Keratinocyte (primary cell): Measurements from ENCODE around the gene LCOR. TPM values are rescaled to one million over a fixed set of nuclear protein-coding genes. Genes with fewer than 3 reads are reported as not detected.

Source experiments
- DNase-seq: peaks from one replicate; pipeline ENCODE4 v3.0.0-alpha.2; 2011; ENCODE audit warnings: low read depth, missing footprints, low spot score
- FAIRE-seq: peaks from 2 replicates; lab custom pipeline; 2011; peaks lifted over from hg19 to GRCh38; lab: Jason Lieb, UNC
- H2AFZ ChIP-seq: 2 replicates; pipeline ENCODE4 v1.6.0; 2012; ENCODE audit warnings: low read length, control low read depth, inconsistent platforms; ENCODE audit not compliant: control insufficient read depth
- H3K27ac ChIP-seq: 2 replicates; pipeline ENCODE4 v1.5.1; 2011; ENCODE audit warnings: low read length; ENCODE audit not compliant: control insufficient read depth, insufficient read depth
- H3K27me3 ChIP-seq: 3 replicates; pipeline ENCODE4 v1.6.0; 2011; ENCODE audit warnings: low read length; ENCODE audit not compliant: control insufficient read depth, insufficient read depth; ENCODE audit errors: extremely low read depth
- H3K36me3 ChIP-seq, 2 experiments: 2 replicates in 1 of 2; 3 replicates in 1 of 2; pipeline ENCODE4 v1.5.1; 2011; ENCODE audit warnings: low read length in 2 of 2, mild to moderate bottlenecking in 1 of 2; ENCODE audit not compliant: control insufficient read depth in 2 of 2, insufficient read depth in 2 of 2; ENCODE audit errors: extremely low read depth in 1 of 2
- H3K4me1 ChIP-seq: 3 replicates; pipeline ENCODE4 v1.5.1; 2011; ENCODE audit warnings: low read length; ENCODE audit not compliant: control insufficient read depth, insufficient read depth; ENCODE audit errors: extremely low read depth
- H3K4me2 ChIP-seq: 3 replicates; pipeline ENCODE4 v1.6.0; 2011; ENCODE audit warnings: low read depth, low read length; ENCODE audit not compliant: control insufficient read depth, insufficient read depth; ENCODE audit errors: extremely low read depth
- H3K4me3 ChIP-seq, 3 experiments: fragments of 200-600 bp in 1 of 3; sonication (generic) in 1 of 3; 2 replicates in 2 of 3; 3 replicates in 1 of 3; pipeline ENCODE4 v1.5.1; 2011 to 2016; ENCODE audit warnings: low read length in 3 of 3, mild to moderate bottlenecking in 3 of 3, control low read depth in 2 of 3, inconsistent platforms in 1 of 3, low read depth in 1 of 3, mixed read lengths in 1 of 3, mixed run types in 1 of 3, moderate library complexity in 1 of 3; ENCODE audit not compliant: control insufficient read depth in 2 of 3, insufficient read depth in 2 of 3; ENCODE audit errors: extremely low read depth in 1 of 3
- H3K79me2 ChIP-seq: 2 replicates; pipeline ENCODE4 v1.6.0; 2012; ENCODE audit warnings: low read length; ENCODE audit not compliant: control insufficient read depth, insufficient read depth
- H3K9ac ChIP-seq: 3 replicates; pipeline ENCODE4 v1.6.0; 2011; ENCODE audit warnings: low read length; ENCODE audit not compliant: control insufficient read depth, insufficient read depth; ENCODE audit errors: extremely low read depth
- H3K9me1 ChIP-seq: 3 replicates; pipeline ENCODE4 v1.6.0; 2011; ENCODE audit warnings: low read length; ENCODE audit not compliant: control insufficient read depth, insufficient read depth; ENCODE audit errors: extremely low read depth
- H3K9me3 ChIP-seq: 2 replicates; pipeline ENCODE4 v1.5.1; 2012; ENCODE audit warnings: low read depth, low read length; ENCODE audit not compliant: control insufficient read depth
- H4K20me1 ChIP-seq: 3 replicates; pipeline ENCODE4 v1.6.0; 2011; ENCODE audit warnings: low read length; ENCODE audit not compliant: control insufficient read depth, insufficient read depth; ENCODE audit errors: extremely low read depth
- EZH2 ChIP-seq: IDR thresholded peaks from one replicate; pipeline ENCODE4 v1.6.1; 2012; ENCODE audit warnings: inconsistent platforms, mild to moderate bottlenecking, low read length, moderate library complexity
- dilution Hi-C: fragments of 300-500 bp; cut with MboI; formaldehyde crosslinking; loops from one replicate; pipeline ENCODE4 v1.7.0; 2020; ENCODE audit warnings: low sequenced_read_pairs; ENCODE audit not compliant: extremely low pct_ligation_motif_present
- polyA plus RNA-seq, 5 experiments: library from polyadenylated mRNA; depleted of rRNA in 3 of 5; stranded (reverse) in 3 of 5; stranded (forward) in 1 of 5; unstranded in 1 of 5; fragments of >200 nt; gene quantifications; 1 replicate in 1 of 5; 2 replicates in 3 of 5; 3 replicates in 1 of 5; pipeline versions ENCODE4 v1.2.1 to v1.2.3, GENCODE V29; 2011 to 2012; ENCODE audit warnings: missing spikeins in 2 of 5, low read depth in 1 of 5, low replicate concordance in 1 of 5
- TF ChIP-seq, protein P1 (sequence below), 3 experiments: IDR thresholded peaks in 1 of 3; conservative IDR thresholded peaks in 1 of 3; optimal IDR thresholded peaks in 1 of 3; 2 replicates in 2 of 3; 3 replicates in 1 of 3; pipeline versions ENCODE3 to v1.5.1; 2011; ENCODE audit warnings: low read length in 3 of 3, mild to moderate bottlenecking in 3 of 3, moderate library complexity in 2 of 3, control low read depth in 1 of 3, inconsistent platforms in 1 of 3; ENCODE audit not compliant: insufficient read depth in 2 of 3; ENCODE audit errors: extremely low read depth in 1 of 3

The LCOR gene
- polyA plus RNA-seq, 1 donor (not counting 4 experiments of a cell fraction or from before 2014, with no cell fraction given): 11.4 TPM

DNA sequence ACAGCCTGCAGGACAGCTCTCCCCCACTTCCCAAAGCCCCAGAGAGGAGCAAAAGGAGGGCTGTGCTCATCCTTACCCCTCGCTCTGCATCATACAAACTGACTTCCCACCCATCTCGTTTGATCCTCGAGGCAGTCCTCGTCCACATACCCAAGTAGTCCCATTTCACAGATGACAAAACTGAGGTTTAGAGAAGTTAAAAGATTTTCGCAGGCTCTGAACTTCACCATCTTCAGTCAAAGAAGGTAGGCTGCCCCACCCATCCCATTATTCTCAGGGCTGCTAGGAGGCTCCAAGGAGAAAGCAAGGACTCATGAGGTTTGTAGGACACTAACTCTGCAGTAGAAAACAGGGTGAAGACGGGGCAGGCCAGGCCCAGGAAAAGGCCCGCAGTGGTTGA, 206.6 kb downstream of the LCOR start:
- no peak overlapping the region for H3K4me3 ChIP-seq
- H3K4me2 ChIP-seq: no peak overlapping the region
- H3K27ac ChIP-seq: no peak overlapping the region
- H3K9me3 ChIP-seq: no peaks in the 10 kb centered on the region
- no peaks in the 10 kb centered on the region for H3K9me1 ChIP-seq
- DNase-seq: no peak
- TF ChIP-seq, protein P1, sequence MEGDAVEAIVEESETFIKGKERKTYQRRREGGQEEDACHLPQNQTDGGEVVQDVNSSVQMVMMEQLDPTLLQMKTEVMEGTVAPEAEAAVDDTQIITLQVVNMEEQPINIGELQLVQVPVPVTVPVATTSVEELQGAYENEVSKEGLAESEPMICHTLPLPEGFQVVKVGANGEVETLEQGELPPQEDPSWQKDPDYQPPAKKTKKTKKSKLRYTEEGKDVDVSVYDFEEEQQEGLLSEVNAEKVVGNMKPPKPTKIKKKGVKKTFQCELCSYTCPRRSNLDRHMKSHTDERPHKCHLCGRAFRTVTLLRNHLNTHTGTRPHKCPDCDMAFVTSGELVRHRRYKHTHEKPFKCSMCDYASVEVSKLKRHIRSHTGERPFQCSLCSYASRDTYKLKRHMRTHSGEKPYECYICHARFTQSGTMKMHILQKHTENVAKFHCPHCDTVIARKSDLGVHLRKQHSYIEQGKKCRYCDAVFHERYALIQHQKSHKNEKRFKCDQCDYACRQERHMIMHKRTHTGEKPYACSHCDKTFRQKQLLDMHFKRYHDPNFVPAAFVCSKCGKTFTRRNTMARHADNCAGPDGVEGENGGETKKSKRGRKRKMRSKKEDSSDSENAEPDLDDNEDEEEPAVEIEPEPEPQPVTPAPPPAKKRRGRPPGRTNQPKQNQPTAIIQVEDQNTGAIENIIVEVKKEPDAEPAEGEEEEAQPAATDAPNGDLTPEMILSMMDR (optimal IDR thresholded peaks at IDR 0.05 in 1 of 3, IDR thresholded peaks at IDR 0.05 in 1 of 3, conservative IDR thresholded peaks at IDR 0.05 in 1 of 3; ENCODE audit: extremely low read depth in 1 of 3, insufficient read depth in 2 of 3, low read length in 3 of 3): no peak
- no peak for TF ChIP-seq EZH2
- no peaks in the 10 kb centered on the region for H3K79me2 ChIP-seq
- no peaks in the 10 kb centered on the region for H4K20me1 ChIP-seq
- no peak overlapping the region for H3K9ac ChIP-seq
- no peak for FAIRE-seq
- no peaks in the 10 kb centered on the region for H3K36me3 ChIP-seq
- H3K4me1 ChIP-seq: peaks cover 5% of the 10 kb centered on the region
- no peak overlapping the region for H2AFZ ChIP-seq
- H3K27me3 ChIP-seq: peaks cover 24% of the 10 kb centered on the region
- dilution Hi-C loops: no loop called here

DNA sequence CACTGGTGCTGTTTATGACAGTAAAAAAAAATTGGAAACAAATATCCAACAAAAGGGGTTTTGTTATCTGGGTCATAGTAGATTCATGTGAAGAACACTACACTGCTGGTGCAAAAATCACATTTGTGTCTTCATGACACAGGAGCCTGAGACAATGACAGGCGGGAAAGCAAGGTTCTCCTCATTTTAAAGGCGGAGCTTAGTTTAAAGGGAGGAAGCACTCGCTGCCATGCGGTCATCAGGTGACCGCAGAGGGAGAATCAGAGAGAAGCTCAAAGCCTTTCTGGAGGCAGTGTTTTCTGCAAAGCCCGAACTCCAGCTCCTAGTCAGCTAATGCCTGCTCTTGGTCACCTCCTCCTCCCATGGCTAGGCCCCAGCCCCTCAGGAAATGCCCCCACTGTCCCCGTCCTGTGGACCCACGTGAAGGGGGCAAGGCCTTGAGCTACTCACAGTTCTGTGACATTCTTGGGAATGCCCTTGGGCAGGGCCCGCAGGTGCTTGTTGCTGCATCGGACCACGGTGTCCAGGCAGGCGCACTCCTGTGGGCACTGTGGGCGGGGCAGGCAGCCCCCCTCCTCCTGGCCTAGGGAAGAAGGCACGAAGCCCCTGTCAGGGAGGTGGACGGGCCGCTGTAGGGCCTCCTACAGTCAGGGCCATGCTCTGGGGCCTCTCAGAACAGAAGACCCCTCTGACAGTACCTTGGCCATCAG, 207.6 kb downstream of the LCOR start:
- dilution Hi-C loops: no loop called here
- Histone ChIP-seq H2AFZ (no peak overlapping the region), H3K4me3 (no peak overlapping the region), H3K4me1 (peaks cover 5% of the 10 kb centered on the region), H3K27me3 (peaks cover 18% of the 10 kb centered on the region), H3K79me2 (no peaks in the 10 kb centered on the region), H3K9me3 (no peaks in the 10 kb centered on the region), H3K36me3 (no peaks in the 10 kb centered on the region), H3K9me1 (no peaks in the 10 kb centered on the region), H3K9ac (no peak overlapping the region), H3K27ac (no peak overlapping the region), H4K20me1 (no peaks in the 10 kb centered on the region), H3K4me2 (no peak overlapping the region)
- no peak for FAIRE-seq
- no peak for TF ChIP-seq EZH2
- TF ChIP-seq, protein P1 (optimal IDR thresholded peaks at IDR 0.05 in 1 of 3, IDR thresholded peaks at IDR 0.05 in 1 of 3, conservative IDR thresholded peaks at IDR 0.05 in 1 of 3; ENCODE audit: extremely low read depth in 1 of 3, insufficient read depth in 2 of 3, low read length in 3 of 3): no peak
- no peak for DNase-seq
